Trophoblast cell (in vitro differentiated cells and primary cell): ENCODE results near the gene CDCP1.
"Not testable (repeated sequence)": the region's sequence is repeated elsewhere in the genome, so short reads cannot be mapped to it uniquely, and the experiment has no call there.

Experiments used
- DNase-seq, 2 donors: peaks; one replicate each; pipeline ENCODE4 v3.0.0-alpha.2; 2016
- H2AFZ ChIP-seq: 2 replicates; pipeline ENCODE4 v1.6.1; 2013; ENCODE audit warnings: low read length, moderate library complexity, mild to moderate bottlenecking; ENCODE audit not compliant: insufficient read depth, poor library complexity
- H2AK5ac ChIP-seq: 2 replicates; pipeline ENCODE4 v1.6.1; 2013; ENCODE audit warnings: mild to moderate bottlenecking, low read length
- H2BK120ac ChIP-seq: 2 replicates; pipeline ENCODE4 v1.6.1; 2013; ENCODE audit warnings: low read length, mild to moderate bottlenecking, moderate library complexity; ENCODE audit not compliant: insufficient read depth, poor library complexity
- H2BK12ac ChIP-seq: 2 replicates; pipeline ENCODE4 v1.6.1; 2013; ENCODE audit warnings: mild to moderate bottlenecking, low read length, moderate library complexity
- H2BK5ac ChIP-seq: 2 replicates; pipeline ENCODE4 v1.6.1; 2013; ENCODE audit warnings: low read length, low read depth, moderate library complexity, mild to moderate bottlenecking; ENCODE audit not compliant: poor library complexity
- H3K14ac ChIP-seq: 2 replicates; pipeline ENCODE4 v1.6.1; 2013; ENCODE audit warnings: mild to moderate bottlenecking, low read length
- H3K18ac ChIP-seq: 2 replicates; pipeline ENCODE4 v1.6.1; 2013; ENCODE audit warnings: mild to moderate bottlenecking, low read length
- H3K23ac ChIP-seq: 2 replicates; pipeline ENCODE4 v1.6.1; 2013; ENCODE audit warnings: low read length
- H3K27ac ChIP-seq: 2 replicates; pipeline ENCODE4 v1.5.1; 2013; ENCODE audit warnings: low read depth, mild to moderate bottlenecking, inconsistent platforms, low read length, moderate library complexity
- H3K27me3 ChIP-seq: 2 replicates; pipeline ENCODE4 v1.6.1; 2013; ENCODE audit warnings: inconsistent platforms, mild to moderate bottlenecking, low read length, moderate library complexity; ENCODE audit not compliant: insufficient read depth
- H3K36me3 ChIP-seq, 2 experiments: 1 replicate in 1 of 2; 2 replicates in 1 of 2; pipeline ENCODE4 v1.6.1; 2013; ENCODE audit warnings: low read length in 2 of 2, mild to moderate bottlenecking in 2 of 2, moderate library complexity in 1 of 2; ENCODE audit not compliant: insufficient read depth in 2 of 2, control insufficient read depth in 1 of 2
- H3K4ac ChIP-seq: 2 replicates; pipeline ENCODE4 v1.6.1; 2013; ENCODE audit warnings: low read depth, mild to moderate bottlenecking, low read length, moderate library complexity
- H3K4me1 ChIP-seq, 2 experiments: 1 replicate in 1 of 2; 2 replicates in 1 of 2; pipeline ENCODE4 v1.6.1; 2013; ENCODE audit warnings: low read length in 2 of 2, mild to moderate bottlenecking in 2 of 2, moderate library complexity in 1 of 2; ENCODE audit not compliant: insufficient read depth in 2 of 2, control insufficient read depth in 1 of 2
- H3K4me2 ChIP-seq: 2 replicates; pipeline ENCODE4 v1.6.1; 2013; ENCODE audit warnings: inconsistent platforms, mild to moderate bottlenecking, low read length, moderate library complexity
- H3K4me3 ChIP-seq: 2 replicates; pipeline ENCODE4 v1.5.1; 2013; ENCODE audit warnings: mild to moderate bottlenecking, low read depth, low read length, inconsistent platforms
- H3K79me1 ChIP-seq: one replicate; pipeline ENCODE4 v1.6.1; 2013; ENCODE audit warnings: low read length
- H3K79me2 ChIP-seq: 2 replicates; pipeline ENCODE4 v1.6.1; 2013; ENCODE audit warnings: low read length, mild to moderate bottlenecking; ENCODE audit not compliant: control insufficient read depth, insufficient read depth, poor library complexity
- H3K9ac ChIP-seq: 2 replicates; pipeline ENCODE4 v1.6.1; 2013; ENCODE audit warnings: mild to moderate bottlenecking, low read length
- H3K9me3 ChIP-seq: 2 replicates; pipeline ENCODE4 v1.6.1; 2013; ENCODE audit warnings: low read depth, mild to moderate bottlenecking, control low read depth, inconsistent platforms, low read length; ENCODE audit not compliant: insufficient read depth
- H4K12ac ChIP-seq: 2 replicates; pipeline ENCODE4 v1.6.1; 2013; ENCODE audit warnings: low read depth, mild to moderate bottlenecking, low read length, moderate library complexity
- H4K8ac ChIP-seq: 2 replicates; pipeline ENCODE4 v1.6.1; 2013; ENCODE audit warnings: low read depth, mild to moderate bottlenecking, low read length, moderate library complexity
- H4K91ac ChIP-seq: one replicate; pipeline ENCODE4 v1.6.1; 2013; ENCODE audit warnings: low read depth, mild to moderate bottlenecking, low read length, moderate library complexity
- WGBS: extraction: QIAGEN DNeasy Blood & Tissue Kit; methylation state at CpG from one replicate; pipeline ENCODE4 v1.1.7; 2013; ENCODE audit warnings: missing lambda C conversion rate; ENCODE audit not compliant: insufficient read length, insufficient coverage; ENCODE audit errors: extremely low coverage; 5-methylcytosine and 5-hydroxymethylcytosine counted together

CDCP1 gene

GRCh38 chr3:45080824-45081223 lies 65.4 kb downstream of the CDCP1 start:
- Histone ChIP-seq H2BK12ac (no peak overlapping the region), H3K18ac (no peak overlapping the region), H3K79me2 (no peaks in the 10 kb centered on the region), H3K23ac (no peak overlapping the region), H2BK120ac (no peak overlapping the region), H3K4me2 (no peak overlapping the region), H3K4ac (no peak overlapping the region), H2AFZ (no peak overlapping the region), H4K8ac (no peak overlapping the region), H4K12ac (no peak overlapping the region), H3K14ac (no peak overlapping the region), H3K9ac (no peak overlapping the region), H3K9me3 (peaks cover 2% of the 10 kb centered on the region), H3K27me3 (no peaks in the 10 kb centered on the region), H2BK5ac (no peak overlapping the region), H3K4me3 (no peak overlapping the region), H2AK5ac (no peak overlapping the region), H3K4me1 (peaks cover 0 to 3% of the 10 kb centered on the region in 2 experiments), H4K91ac (no peak overlapping the region), H3K79me1 (no peaks in the 10 kb centered on the region), H3K27ac (no peak overlapping the region), H3K36me3 (no peaks in the 10 kb centered on the region)
- no CpG with 5 or more reads among the region's 1 CpG for WGBS
- no peak for DNase-seq

GRCh38 chr3:45079715-45080114 lies 66.5 kb downstream of the CDCP1 start:
- Histone ChIP-seq H3K4ac (no peak overlapping the region), H2BK5ac (no peak overlapping the region), H3K4me2 (no peak overlapping the region), H4K8ac (no peak overlapping the region), H3K4me1 (peaks cover 0 to 3% of the 10 kb centered on the region in 2 experiments), H4K91ac (no peak overlapping the region), H2BK12ac (no peak overlapping the region), H3K9ac (no peak overlapping the region), H2BK120ac (no peak overlapping the region), H3K9me3 (peaks cover 2% of the 10 kb centered on the region), H3K23ac (no peak overlapping the region), H3K36me3 (no peaks in the 10 kb centered on the region), H3K79me1 (no peaks in the 10 kb centered on the region), H3K14ac (no peak overlapping the region), H3K27me3 (no peaks in the 10 kb centered on the region), H3K27ac (no peak overlapping the region), H3K4me3 (no peak overlapping the region), H4K12ac (no peak overlapping the region), H3K18ac (no peak overlapping the region), H2AK5ac (no peak overlapping the region), H3K79me2 (no peaks in the 10 kb centered on the region), H2AFZ (no peak overlapping the region)
- DNase-seq: no peak
- WGBS: no CpG with 5 or more reads among the region's 1 CpG

GRCh38 chr3:45078910-45079522 lies 67.2 kb downstream of the CDCP1 start:
- H3K14ac ChIP-seq: no peak overlapping the region
- peak overlapping the region; percentile 42 for H3K9ac ChIP-seq
- H4K12ac ChIP-seq: no peak overlapping the region
- no peak overlapping the region for H3K4ac ChIP-seq
- peaks cover 0 to 3% of the 10 kb centered on the region in 2 experiments for H3K4me1 ChIP-seq
- H3K4me3 ChIP-seq: no peak overlapping the region
- H2BK12ac ChIP-seq: no peak overlapping the region
- H4K91ac ChIP-seq: no peak overlapping the region
- no peaks in the 10 kb centered on the region for H3K79me2 ChIP-seq
- peaks cover 2% of the 10 kb centered on the region for H3K9me3 ChIP-seq
- H2BK120ac ChIP-seq: no peak overlapping the region
- H3K27me3 ChIP-seq: no peaks in the 10 kb centered on the region
- no peaks in the 10 kb centered on the region for H3K79me1 ChIP-seq
- H2BK5ac ChIP-seq: no peak overlapping the region
- no peak overlapping the region for H3K23ac ChIP-seq
- H4K8ac ChIP-seq: no peak overlapping the region
- WGBS: no CpG with 5 or more reads among the region's 8 CpGs
- peak in 1 of 2 donors; percentile 70 for DNase-seq
- no peak overlapping the region for H2AFZ ChIP-seq
- no peak overlapping the region for H2AK5ac ChIP-seq
- H3K4me2 ChIP-seq: no peak overlapping the region
- H3K36me3 ChIP-seq: no peaks in the 10 kb centered on the region
- H3K18ac ChIP-seq: no peak overlapping the region
- H3K27ac ChIP-seq: no peak overlapping the region

- H2AFZ ChIP-seq: not testable (repeated sequence)
Measured at GRCh38 chr3:45078256-45078655, 67.9 kb downstream of the CDCP1 start.

More at GRCh38 chr3:45078256-45078655, 67.9 kb downstream of the CDCP1 start:
- not testable (repeated sequence) for H3K4me3 ChIP-seq, H3K79me2 ChIP-seq, H3K79me1 ChIP-seq, H3K18ac ChIP-seq, H3K36me3 ChIP-seq, H3K23ac ChIP-seq, H4K12ac ChIP-seq, H3K14ac ChIP-seq, H3K27ac ChIP-seq, H2BK12ac ChIP-seq, H2AK5ac ChIP-seq, H4K91ac ChIP-seq, H3K4me2 ChIP-seq, H4K8ac ChIP-seq, H3K4me1 ChIP-seq, H3K9ac ChIP-seq, H3K27me3 ChIP-seq, H3K4ac ChIP-seq, H3K9me3 ChIP-seq, H2BK5ac ChIP-seq, H2BK120ac ChIP-seq, DNase-seq
- no CpG with 5 or more reads among the region's 1 CpG for WGBS
